SU-DHL-6 (cell line): ENCODE results near the gene TFF2.

Experiments used
- CTCF ChIP-seq: fragments of 200-600 bp; sonication (generic); IDR thresholded peaks from one replicate; pipeline ENCODE4 v1.5.1; 2017; ENCODE audit warnings: antibody characterized with exemption, mild to moderate bottlenecking, low read length, moderate library complexity; ENCODE audit not compliant: insufficient read depth, poor library complexity, severe bottlenecking
- EZH2phosphoT487 ChIP-seq: fragments of 200-600 bp; sonication (generic), shearing (Covaris generic); conservative IDR thresholded peaks from 2 replicates; pipeline ENCODE4 v1.6.1; 2018; ENCODE audit warnings: mild to moderate bottlenecking, antibody characterized with exemption, low read length, moderate library complexity, mixed read lengths

- TF ChIP-seq CTCF (no peak), EZH2phosphoT487 (no peak)
Observed at GRCh38 chr21:42317826-42318746, 32.7 kb downstream of the TFF2 start.
